Lower leg skin (tissue), 3 donors: Measurements from ENCODE around the gene LRRC75B.

Source experiments
- POLR2A ChIP-seq, 2 donors: fragments of 450-650 bp; IDR thresholded peaks; one replicate each; pipeline ENCODE4 v1.6.1; 2016 to 2017; ENCODE audit warnings: antibody characterized with exemption in 2 of 2, mild to moderate bottlenecking in 1 of 2, moderate library complexity in 1 of 2
- TF ChIP-seq, protein P1 (sequence below), 3 donors: fragments of 450-650 bp; IDR thresholded peaks; one replicate each; pipeline ENCODE4 v1.5.1; 2016; ENCODE audit warnings: antibody characterized with exemption in 3 of 3, mild to moderate bottlenecking in 3 of 3, moderate library complexity in 2 of 3

- TF ChIP-seq, protein P1, sequence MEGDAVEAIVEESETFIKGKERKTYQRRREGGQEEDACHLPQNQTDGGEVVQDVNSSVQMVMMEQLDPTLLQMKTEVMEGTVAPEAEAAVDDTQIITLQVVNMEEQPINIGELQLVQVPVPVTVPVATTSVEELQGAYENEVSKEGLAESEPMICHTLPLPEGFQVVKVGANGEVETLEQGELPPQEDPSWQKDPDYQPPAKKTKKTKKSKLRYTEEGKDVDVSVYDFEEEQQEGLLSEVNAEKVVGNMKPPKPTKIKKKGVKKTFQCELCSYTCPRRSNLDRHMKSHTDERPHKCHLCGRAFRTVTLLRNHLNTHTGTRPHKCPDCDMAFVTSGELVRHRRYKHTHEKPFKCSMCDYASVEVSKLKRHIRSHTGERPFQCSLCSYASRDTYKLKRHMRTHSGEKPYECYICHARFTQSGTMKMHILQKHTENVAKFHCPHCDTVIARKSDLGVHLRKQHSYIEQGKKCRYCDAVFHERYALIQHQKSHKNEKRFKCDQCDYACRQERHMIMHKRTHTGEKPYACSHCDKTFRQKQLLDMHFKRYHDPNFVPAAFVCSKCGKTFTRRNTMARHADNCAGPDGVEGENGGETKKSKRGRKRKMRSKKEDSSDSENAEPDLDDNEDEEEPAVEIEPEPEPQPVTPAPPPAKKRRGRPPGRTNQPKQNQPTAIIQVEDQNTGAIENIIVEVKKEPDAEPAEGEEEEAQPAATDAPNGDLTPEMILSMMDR (IDR thresholded peaks at IDR 0.05), result no peak
- TF ChIP-seq POLR2A (IDR thresholded peaks at IDR 0.05), result no peak
Measured at GRCh38 chr22:24543185-24543601, 49.7 kb downstream of the LRRC75B start.
